ENCODE data around the gene RAB23.

Gene RAB23

DNA sequence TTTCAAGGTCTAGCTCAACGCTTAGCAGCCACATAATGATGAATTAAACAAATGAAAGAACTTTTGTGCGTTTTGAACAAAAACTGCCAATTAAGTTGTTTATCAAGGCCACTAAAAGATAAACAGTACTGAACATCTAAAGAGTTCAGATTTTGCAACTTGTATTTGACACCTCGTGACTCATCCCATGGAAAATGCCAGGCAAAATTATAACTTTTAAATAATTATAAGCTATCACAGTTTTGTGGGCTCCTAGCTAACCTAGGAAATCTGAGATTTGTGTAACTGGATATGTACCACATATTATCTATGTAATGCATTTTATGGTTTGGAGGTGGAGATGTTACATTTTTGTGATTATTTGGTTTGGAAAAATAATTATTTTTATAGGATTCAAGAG lies 59.6 kb downstream of the RAB23 start:
- TF ChIP-seq, protein P1, sequence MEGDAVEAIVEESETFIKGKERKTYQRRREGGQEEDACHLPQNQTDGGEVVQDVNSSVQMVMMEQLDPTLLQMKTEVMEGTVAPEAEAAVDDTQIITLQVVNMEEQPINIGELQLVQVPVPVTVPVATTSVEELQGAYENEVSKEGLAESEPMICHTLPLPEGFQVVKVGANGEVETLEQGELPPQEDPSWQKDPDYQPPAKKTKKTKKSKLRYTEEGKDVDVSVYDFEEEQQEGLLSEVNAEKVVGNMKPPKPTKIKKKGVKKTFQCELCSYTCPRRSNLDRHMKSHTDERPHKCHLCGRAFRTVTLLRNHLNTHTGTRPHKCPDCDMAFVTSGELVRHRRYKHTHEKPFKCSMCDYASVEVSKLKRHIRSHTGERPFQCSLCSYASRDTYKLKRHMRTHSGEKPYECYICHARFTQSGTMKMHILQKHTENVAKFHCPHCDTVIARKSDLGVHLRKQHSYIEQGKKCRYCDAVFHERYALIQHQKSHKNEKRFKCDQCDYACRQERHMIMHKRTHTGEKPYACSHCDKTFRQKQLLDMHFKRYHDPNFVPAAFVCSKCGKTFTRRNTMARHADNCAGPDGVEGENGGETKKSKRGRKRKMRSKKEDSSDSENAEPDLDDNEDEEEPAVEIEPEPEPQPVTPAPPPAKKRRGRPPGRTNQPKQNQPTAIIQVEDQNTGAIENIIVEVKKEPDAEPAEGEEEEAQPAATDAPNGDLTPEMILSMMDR (IDR thresholded peaks at IDR 0.05; ENCODE audit: low read depth, low read length), result no peak
- no peak overlapping the region for H3K4me3 ChIP-seq (replicated peaks in 1 of 2; ENCODE audit: low read depth in 2 of 2, low read length in 2 of 2)
- DNase-seq (ENCODE audit: low read depth in 2 of 2), result no peak

DNA sequence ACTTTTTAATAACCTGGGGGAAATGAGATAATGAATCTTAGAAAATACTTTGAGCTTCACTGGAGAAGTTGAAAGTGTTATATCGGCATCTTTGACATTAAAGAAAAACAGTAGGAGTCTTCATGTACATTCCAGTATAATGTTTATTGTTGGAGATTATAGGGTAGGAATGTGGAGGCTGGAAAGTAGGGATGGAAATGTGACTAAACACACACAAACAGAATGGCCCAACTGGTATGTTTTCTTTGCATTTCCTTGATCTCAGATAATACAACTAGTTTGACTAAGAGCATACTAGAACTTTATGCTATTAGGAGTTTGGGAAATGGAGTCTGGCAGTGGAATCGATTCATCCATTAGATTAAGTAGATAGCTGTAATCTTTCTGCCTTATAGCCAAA lies 60.1 kb downstream of the RAB23 start:
- H3K4me3 ChIP-seq (replicated peaks in 1 of 2; ENCODE audit: low read depth in 2 of 2, low read length in 2 of 2), result no peak overlapping the region
- no peak for DNase-seq (ENCODE audit: low read depth in 2 of 2)
- TF ChIP-seq, protein P1 (IDR thresholded peaks at IDR 0.05; ENCODE audit: low read depth, low read length), result no peak

DNA sequence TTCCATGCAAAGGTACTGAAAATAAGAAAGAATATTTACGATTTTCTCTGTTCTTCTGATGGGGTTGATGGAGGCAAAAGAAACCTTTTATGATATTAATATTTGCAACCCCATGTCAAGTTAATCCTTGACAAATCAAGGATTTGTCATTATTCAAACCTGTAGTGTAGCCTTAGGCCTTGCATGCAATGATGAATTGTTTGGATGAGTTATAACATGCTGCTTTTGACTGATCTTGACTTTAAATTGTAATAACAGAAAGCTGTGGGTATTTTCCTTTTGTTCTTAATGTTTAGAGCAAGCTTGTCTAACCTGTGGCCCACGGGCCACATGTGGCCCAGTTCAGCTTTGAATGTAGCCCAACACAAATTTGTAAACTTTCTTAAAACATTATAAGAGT lies 63.0 kb downstream of the RAB23 start:
- H3K4me3 ChIP-seq (replicated peaks in 1 of 2; ENCODE audit: low read depth in 2 of 2, low read length in 2 of 2), result no peak overlapping the region
- DNase-seq (ENCODE audit: low read depth in 2 of 2), result no peak
- TF ChIP-seq, protein P1 (IDR thresholded peaks at IDR 0.05; ENCODE audit: low read depth, low read length), result no peak

DNA sequence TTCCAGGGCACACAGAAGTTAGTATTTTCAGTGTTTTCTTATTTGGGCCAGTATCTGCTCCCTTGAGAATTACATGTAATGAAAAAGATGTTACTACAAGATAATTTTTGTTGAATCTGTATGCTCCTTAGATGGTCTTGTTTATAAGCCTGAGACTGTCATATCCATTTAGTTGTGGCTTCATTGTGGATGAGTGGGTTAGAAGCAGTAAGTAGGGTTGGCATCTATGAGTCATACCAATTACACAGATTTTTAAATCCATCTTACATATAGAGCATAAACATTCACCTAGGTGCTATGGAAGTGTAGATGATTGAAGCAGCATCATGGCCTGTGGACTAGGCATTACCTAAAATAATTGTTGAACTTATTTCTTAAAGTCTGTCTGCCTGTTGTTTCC lies 63.4 kb downstream of the RAB23 start:
- peak in 1 of 2 donors; percentile 25 for DNase-seq (ENCODE audit: low read depth in 2 of 2)
- H3K4me3 ChIP-seq (replicated peaks in 1 of 2; ENCODE audit: low read depth in 2 of 2, low read length in 2 of 2), result no peak overlapping the region
- TF ChIP-seq, protein P1 (IDR thresholded peaks at IDR 0.05; ENCODE audit: low read depth, low read length), result no peak

DNA sequence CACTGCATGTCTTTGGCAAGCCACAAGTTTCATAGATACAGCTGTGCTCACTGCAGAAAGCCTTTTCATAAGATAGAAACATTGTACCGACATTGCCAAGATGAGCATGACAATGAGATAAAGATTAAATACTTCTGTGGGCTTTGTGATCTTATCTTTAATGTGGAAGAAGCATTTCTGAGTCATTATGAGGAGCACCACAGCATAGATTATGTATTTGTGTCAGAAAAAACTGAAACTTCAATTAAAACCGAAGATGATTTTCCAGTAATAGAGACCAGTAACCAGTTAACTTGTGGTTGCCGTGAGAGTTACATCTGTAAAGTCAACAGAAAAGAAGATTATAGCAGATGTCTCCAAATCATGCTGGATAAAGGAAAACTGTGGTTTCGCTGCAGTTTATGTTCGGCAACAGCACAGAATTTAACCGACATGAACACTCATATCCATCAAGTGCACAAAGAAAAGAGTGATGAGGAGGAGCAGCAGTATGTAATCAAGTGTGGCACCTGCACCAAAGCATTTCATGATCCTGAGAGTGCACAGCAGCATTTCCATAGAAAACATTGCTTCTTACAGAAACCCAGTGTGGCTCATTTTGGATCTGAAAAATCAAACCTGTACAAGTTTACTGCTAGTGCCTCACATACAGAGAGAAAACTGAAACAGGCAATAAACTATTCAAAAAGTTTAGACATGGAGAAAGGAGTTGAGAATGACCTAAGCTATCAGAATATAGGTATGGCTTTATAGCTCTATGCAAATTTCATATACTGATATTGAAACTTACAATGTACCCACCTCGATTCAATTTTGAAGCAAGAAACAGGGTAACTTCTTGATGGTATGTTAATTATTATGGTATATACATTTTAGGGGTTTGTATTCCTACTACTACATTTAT lies 73.9 kb downstream of the RAB23 start:
- DNase-seq (ENCODE audit: low read depth in 2 of 2), result no peak
- TF ChIP-seq, protein P1 (IDR thresholded peaks at IDR 0.05; ENCODE audit: low read depth, low read length), result no peak
- no peak overlapping the region for H3K4me3 ChIP-seq (replicated peaks in 1 of 2; ENCODE audit: low read depth in 2 of 2, low read length in 2 of 2)

DNA sequence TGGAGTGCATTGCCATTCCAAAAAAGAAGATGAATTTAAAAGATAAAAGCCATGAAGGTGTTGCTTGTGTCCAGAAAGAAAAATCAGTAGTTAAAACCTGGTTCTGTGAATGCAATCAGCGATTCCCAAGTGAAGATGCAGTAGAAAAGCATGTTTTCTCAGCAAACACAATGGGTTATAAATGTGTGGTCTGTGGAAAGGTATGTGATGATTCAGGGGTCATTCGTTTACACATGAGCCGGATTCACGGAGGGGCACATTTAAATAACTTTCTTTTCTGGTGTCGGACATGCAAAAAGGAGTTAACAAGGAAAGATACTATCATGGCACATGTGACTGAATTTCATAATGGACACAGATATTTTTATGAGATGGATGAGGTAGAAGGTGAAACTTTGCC lies 74.7 kb downstream of the RAB23 start:
- no peak overlapping the region for H3K4me3 ChIP-seq (replicated peaks in 1 of 2; ENCODE audit: low read depth in 2 of 2, low read length in 2 of 2)
- DNase-seq (ENCODE audit: low read depth in 2 of 2), result no peak
- TF ChIP-seq, protein P1 (IDR thresholded peaks at IDR 0.05; ENCODE audit: low read depth, low read length), result no peak
